GM21737 (cell line): ENCODE results near the gene NDFIP1.
"Not testable (repeated sequence)": the region's sequence is repeated elsewhere in the genome, so short reads cannot be mapped to it uniquely, and the experiment has no call there.

Experiments used
- ATAC-seq: cut with Tn5 transposase; IDR thresholded peaks from one replicate; pipeline ENCODE4 v1.9.1; 2021; ENCODE audit warnings: mild to moderate bottlenecking, moderate library complexity; ENCODE audit not compliant: unreplicated experiment

Gene NDFIP1

GRCh38 chr5:142151436-142152383 lies 43.1 kb downstream of the NDFIP1 start:
- no peak for ATAC-seq

DNA sequence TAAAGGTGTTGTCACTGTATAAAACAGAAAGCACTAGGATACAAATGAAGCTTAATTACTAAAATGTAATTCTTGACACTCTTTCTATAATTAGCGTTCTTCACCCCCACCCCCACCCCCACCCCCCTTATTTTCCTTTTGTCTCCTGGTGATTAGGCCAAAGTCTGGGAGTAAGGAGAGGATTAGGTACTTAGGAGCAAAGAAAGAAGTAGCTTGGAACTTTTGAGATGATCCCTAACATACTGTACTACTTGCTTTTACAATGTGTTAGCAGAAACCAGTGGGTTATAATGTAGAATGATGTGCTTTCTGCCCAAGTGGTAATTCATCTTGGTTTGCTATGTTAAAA lies 43.8 kb downstream of the NDFIP1 start:
- ATAC-seq: no peak

- ATAC-seq: no peak
These were observed 45.3 kb downstream of the NDFIP1 start for GRCh38 chr5:142153674-142154448.

DNA sequence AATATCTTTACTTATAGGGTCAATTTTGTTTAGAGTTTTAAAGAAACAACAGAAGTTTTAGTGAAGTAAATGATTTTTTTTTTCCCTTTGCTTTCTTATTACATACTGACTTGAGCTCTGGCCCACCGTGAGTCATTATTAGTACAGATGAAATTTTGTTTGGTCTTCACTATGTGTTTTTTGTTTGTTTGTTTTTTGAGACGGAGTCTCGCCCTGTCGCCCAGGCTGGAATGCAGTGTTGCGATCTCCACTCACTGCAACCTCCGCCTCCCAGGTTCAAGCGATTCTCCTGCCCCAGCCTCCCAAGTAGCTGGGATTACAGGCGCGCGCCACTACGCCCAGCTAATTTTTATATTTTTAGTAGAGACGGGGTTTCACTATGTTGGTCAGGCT lies 45.9 kb downstream of the NDFIP1 start:
- not testable (repeated sequence) for ATAC-seq

- no peak for ATAC-seq
These were observed 48.4 kb downstream of the NDFIP1 start for GRCh38 chr5:142156839-142157463.

- ATAC-seq: no peak
These were observed 50.8 kb downstream of the NDFIP1 start for GRCh38 chr5:142159354-142159753.

- no peak for ATAC-seq
These were observed 55.7 kb downstream of the NDFIP1 start for GRCh38 chr5:142164315-142164714.

DNA sequence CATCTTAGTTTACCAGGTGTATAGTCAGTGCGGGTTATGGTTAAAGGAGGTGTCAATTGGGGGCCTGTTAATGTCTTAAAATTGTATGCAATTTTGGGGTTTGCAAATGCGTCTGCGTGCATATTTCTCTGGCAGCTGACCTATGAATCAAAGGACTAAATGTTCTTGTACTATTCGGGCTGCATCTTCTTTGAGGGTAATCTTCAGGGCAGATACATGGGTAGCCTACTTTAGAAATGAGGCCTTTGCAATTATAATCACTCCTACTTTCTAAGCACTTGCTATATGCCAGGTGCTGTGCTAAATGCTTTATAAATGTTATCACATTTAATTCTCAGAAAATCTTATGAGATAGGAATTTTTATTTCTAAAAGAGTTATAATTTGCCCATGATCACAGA lies 58.2 kb downstream of the NDFIP1 start:
- no peak for ATAC-seq

- ATAC-seq: no peak
These were observed 58.9 kb downstream of the NDFIP1 start for GRCh38 chr5:142167458-142167857.

DNA sequence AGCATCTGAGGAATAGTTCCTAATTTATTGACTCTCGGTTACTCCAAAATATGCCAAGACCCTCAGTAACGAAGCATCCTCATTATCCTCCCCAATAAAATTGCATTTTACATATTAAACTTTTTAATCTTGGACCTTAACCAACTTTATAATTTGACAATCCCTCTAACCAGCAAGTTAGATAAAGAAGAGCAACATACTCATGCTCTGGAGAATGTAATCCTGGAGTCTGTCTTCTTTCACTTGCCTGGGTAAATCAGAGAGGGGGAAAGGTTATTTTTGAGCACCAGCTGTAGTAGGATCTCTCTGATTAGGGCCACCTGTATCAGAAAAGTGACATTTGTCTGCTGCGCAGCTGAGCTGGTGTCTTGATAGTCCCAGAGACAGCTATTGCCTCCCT lies 59.8 kb downstream of the NDFIP1 start:
- ATAC-seq: no peak

- ATAC-seq: no peak
These were observed 61.8 kb downstream of the NDFIP1 start for GRCh38 chr5:142170254-142170953.

GRCh38 chr5:142171270-142171669 lies 62.7 kb downstream of the NDFIP1 start:
- no peak for ATAC-seq

GRCh38 chr5:142175039-142175438 lies 66.5 kb downstream of the NDFIP1 start:
- ATAC-seq: no peak

GRCh38 chr5:142175461-142176142 lies 67.0 kb downstream of the NDFIP1 start:
- ATAC-seq: no peak

- no peak for ATAC-seq
These were observed 67.7 kb downstream of the NDFIP1 start for GRCh38 chr5:142176255-142176654.

GRCh38 chr5:142178651-142179050 lies 70.1 kb downstream of the NDFIP1 start:
- ATAC-seq: no peak

DNA sequence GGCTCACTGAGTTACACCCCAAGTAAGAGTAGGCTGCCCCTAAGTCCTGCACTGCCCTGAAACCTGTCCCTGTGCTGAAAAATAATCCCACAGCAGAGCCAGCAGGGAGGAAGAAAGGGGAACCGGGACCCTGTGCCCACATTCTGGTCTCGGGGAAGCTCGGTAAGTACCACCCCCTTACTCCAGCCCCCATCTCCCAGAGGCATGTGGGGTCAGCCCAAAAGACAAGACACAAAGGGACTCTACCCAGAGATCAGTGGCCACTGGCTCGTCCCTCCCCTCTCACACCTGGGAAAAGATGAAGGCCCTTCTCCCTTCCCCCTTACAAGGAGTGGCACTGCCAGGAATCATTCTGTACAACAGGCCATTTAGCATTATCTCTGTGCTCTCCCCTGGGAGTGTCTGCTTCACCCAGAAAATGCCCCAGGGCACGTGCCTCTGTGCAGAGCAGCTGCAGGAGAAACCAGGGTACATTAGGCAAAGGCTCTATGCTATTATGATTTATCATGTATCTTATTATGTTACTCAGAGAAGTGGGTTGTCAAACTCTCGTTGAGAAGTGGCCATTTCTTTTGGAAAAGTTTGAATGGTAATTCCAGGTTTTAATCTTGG lies 71.3 kb downstream of the NDFIP1 start:
- no peak for ATAC-seq

DNA sequence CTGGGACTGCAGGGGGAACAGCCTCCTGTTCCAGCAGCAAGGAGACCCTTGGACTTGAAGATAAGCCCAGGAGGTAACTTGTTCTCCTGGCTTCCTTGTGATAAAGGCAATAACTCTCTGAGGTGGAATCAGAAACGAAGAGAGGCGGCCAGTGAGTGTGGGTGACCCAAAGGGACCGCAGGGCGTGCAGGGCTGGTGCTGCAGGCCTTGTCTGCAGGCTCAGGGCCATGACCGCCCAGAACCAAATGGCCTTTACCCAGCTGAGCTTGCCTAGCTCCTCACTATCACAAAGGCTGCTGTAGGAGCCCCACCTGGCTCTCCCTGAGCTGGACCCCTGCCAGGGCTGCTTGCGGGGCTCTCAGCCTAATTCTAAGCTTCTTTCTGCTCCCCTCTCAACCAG lies 72.5 kb downstream of the NDFIP1 start:
- no peak for ATAC-seq

- no peak for ATAC-seq
These were observed 73.1 kb downstream of the NDFIP1 start for GRCh38 chr5:142181547-142182163.

DNA sequence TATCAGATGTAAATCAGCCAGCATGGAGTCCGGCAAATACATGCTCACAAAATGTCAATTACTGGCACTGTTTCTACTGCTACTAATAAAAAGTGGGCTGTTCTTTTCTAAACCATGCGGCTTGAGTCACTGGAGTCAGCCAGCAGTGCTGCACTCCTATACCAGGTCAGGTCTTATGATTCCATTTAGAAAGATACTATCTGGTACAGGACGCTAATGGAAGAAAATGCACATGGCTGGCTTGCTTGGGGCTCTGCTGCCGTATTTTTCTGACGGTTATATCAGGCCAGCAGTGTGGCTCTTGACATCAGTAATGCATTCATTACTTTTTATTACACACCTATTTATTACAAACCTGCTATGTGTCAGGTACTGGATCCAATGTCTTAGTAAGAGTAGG lies 74.3 kb downstream of the NDFIP1 start:
- no peak for ATAC-seq
